NCI-H128 (cell line): ENCODE results near the gene SIAH1.
"Not testable (repeated sequence)": the region's sequence is repeated elsewhere in the genome, so short reads cannot be mapped to it uniquely, and the experiment has no call there.

Experiments used
- DNase-seq: peaks from one replicate; lab custom pipeline; 2025; ENCODE audit not compliant: unreplicated experiment; lab: John Stamatoyannopoulos, UW

SIAH1 gene

GRCh38 chr16:48385253-48386150, at the start of gene SIAH1:
TSS of gene SIAH1 (minus strand) at chr16:48385413. CDS start at chr16:48362428, 22,985 bp downstream.
- peak; percentile 49 for DNase-seq

DNA sequence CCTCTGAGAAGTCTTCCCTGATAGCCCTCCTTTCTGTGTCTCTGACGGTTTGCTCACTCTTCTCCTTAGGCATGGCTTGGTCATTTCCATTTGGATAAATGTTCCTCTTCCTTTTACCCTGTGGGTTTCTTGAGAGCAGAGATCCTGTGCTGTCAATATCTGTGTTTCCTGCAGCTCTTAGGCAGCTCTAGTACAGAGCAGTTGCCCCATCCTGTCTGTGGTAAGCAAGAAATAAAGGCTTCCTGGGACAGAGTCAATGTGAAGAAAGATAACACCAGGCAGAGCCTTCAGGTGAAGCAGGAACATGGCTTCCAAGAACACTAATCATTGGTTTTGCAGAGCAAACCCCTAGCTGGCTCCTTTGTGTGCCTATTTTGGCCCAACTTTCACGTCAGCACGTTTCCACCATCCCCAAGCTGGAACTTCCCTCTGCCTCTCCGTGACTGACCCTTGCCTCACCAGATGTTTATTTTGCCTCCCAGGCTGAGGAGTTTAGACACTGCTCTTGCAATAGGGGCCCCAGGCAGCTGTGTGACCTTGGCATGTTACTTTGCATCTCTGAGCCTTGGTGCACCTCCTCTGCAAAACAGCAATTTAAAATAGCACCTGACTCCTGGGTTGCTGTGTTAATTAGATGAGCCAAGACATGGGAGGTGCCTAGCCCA, 49.6 kb upstream of the SIAH1 start:
- DNase-seq, result no peak

GRCh38 chr16:48433850-48434530, 48.8 kb upstream of the SIAH1 start:
- DNase-seq, result no peak

DNA sequence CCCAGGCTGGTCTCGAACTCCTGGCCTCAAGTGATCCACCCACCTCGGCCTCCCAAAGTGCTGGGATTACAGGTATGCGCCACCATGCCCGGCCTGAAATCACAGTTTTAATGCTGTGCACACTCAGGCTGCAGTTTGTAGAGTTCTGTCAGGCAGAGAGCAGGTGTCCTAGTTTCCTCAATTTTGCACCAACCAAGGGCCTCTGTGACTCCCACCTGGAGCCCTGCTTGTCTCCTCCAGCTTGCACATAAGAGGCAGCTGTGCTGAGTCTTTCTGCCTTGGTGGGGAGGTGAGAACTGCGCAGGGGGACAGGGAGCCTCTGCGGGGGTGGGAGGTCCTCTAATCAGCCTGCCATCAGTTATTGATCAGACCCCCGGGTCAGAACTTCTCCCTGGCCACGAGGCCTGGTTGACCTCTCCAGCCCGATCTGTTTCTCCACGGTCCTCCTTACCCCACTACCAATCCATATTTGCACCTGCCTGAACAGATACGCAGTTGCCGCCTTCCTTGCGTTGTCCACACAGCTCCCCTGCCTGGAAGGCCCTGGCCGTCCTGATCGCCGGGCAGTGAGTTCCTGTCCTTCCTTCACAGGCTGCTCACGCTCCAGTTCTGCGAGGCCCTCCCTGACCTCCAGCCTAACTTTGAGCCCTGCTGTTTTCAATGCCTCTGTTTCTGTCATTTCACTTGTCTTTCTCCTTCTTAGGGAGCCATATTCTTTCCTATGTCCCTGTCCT, 48.1 kb upstream of the SIAH1 start:
- DNase-seq, result no peak

- no peak for DNase-seq
These were observed 46.9 kb upstream of the SIAH1 start for GRCh38 chr16:48432136-48432535.

DNA sequence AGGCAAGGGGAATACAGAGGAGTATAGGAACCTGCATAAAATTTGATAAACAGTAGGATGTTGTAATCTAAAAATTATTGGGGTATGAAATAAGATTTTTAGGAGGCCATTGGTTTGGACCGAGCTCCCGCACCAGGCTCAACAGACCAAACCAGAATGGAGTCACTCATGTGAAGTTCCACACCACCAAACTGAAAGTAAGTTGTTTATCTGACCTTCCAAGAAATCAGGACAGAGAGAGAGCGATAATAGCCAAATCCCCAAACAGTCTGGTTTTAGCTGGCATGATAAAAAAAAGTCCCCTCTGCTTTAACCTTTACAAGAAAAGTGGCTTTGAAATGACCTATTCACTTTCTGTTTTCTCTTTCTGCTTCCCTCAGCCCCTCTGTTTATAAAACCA, 45.7 kb upstream of the SIAH1 start:
- no peak for DNase-seq

- no peak for DNase-seq
These were observed 41.3 kb upstream of the SIAH1 start for GRCh38 chr16:48426244-48427141.

DNA sequence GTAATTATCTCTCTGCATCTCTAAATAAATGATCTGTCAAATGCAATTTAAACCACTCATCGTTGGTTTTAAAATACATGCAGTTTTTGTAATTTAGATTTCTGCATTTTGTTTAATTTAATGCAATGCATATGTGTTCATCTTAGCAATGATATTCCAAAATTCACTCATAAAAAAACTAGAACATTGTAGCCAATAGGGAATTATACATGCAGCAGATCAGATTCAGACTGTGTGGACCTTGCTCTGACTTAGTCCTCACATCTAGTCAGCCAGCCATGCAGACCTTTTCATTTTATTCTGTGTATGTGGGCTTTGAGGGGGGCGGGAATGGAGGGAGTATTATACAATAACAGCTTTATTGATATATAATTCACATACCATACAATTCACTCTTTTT, 37.3 kb upstream of the SIAH1 start:
- DNase-seq, result no peak

GRCh38 chr16:48421741-48422140, 36.5 kb upstream of the SIAH1 start:
- no peak for DNase-seq

DNA sequence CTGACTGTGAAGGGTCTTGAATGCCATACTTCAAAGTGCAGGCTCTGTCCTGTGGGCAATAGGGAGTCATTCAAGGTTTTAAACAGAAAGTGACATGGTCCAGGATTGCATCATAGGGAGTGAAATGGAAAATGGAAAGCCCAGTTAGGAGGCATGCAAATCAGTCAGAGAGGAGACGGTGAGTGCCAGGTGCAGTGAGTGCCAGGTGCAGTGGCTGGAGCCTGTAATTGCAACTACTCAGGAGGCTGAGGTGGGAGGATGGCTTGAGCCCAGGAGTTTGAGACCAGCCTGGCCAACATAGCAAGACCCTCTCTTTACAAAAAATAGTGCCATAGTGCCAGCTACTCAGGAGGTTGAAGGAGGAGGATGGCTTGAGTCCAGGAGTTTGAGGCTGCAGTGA, 35.2 kb upstream of the SIAH1 start:
- DNase-seq, result no peak

- not testable (repeated sequence) for DNase-seq
These were observed 31.4 kb upstream of the SIAH1 start for GRCh38 chr16:48416617-48417016.

DNA sequence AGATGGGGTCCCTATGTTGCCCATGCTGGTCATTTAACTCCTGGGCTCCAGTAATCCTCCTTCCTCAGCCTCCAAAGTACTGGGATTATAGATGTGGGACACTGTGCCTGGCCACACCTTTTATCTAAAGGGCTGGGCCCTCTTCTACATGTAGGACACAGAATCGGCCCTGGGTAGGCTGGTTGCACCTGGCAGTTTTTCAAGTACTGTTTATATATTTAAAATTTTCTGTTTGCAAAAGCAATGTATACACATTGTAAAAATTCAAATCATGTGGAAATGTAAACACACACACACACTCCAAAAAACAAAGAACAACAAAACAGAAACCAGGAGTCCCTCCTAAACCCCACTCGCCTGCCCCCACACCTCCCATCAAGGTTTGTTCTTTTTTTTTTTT, 28.1 kb upstream of the SIAH1 start:
- DNase-seq, result no peak

DNA sequence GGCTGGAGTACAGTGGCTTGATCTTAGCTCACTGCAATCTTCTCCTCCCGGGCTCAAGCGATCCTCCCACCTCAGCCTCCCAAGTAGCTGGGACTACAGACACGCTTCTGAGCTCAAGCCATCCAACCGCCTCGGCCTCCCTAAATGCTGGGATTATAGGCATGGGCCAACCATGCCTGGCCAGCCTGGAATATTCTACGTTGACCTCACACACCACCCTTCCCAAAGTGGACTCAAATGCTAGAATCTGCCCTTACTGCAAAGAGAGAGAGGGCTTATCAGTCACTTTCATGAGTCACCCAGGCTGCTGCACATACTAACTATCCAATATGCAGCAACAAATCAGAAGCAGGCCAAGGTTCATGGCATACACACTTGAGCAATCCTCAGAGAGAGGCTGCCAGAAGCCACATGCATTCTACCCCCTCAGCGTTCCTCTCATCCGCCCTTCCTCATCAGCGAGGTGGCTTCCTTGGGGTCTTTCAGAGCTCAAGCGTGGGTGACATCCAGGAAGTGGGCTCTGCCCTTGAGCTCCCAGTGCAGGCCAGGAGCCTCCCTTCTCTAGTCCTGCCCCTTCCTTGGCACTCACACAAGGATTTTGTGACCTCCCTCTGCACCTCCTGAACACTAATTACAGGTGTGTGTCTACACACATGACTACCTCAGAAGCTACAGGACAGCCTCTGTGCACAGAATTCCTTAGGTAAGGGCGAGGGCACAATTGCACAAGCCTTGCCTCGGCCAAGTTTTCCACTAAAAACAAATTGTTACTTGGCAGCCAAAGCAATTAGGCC, 24.8 kb upstream of the SIAH1 start:
- no peak for DNase-seq

DNA sequence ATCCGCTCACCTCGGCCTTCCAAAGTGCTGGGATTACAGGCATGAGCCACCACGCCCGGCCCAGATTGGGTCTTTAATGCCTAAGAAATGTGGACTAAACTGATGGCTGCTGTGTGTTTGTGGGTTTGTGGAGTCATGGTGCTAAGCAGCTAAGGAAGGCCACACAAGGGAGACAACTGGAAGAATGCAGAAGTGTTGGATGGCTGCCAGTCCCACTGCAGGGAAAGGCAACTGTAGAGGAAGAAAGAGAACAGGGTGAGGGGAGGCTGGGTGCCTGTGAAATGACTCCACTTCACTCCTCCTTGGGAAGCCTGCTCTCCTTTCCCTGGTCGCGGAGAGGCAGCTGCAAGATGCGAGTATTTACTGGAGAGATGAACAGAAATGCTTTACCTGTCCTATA, 23.5 kb upstream of the SIAH1 start:
- no peak for DNase-seq

- no peak for DNase-seq
These were observed 20.7 kb upstream of the SIAH1 start for GRCh38 chr16:48405907-48406306.

- DNase-seq, result no peak
These were observed 19.9 kb upstream of the SIAH1 start for GRCh38 chr16:48405153-48405552.

- DNase-seq, result not testable (repeated sequence)
These were observed 17.3 kb upstream of the SIAH1 start for GRCh38 chr16:48402547-48402946.

GRCh38 chr16:48395375-48395774, 10.2 kb upstream of the SIAH1 start:
- no peak for DNase-seq

- DNase-seq, result no peak
These were observed 9.1 kb upstream of the SIAH1 start for GRCh38 chr16:48394355-48394703.
